Esophagus (tissue), 2 donors: Measurements from ENCODE around the gene FRAS1. TPM values are rescaled to one million over a fixed set of nuclear protein-coding genes. Genes with fewer than 3 reads are reported as not detected.

ENCODE experiments used
- H3K27ac ChIP-seq, 2 donors: one replicate each; pipeline ENCODE4 v1.5.1; 2013; ENCODE audit warnings: low read depth in 2 of 2, mild to moderate bottlenecking in 2 of 2, inconsistent platforms in 1 of 2, low read length in 1 of 2, moderate library complexity in 1 of 2
- H3K27me3 ChIP-seq, 2 donors: one replicate each; pipeline ENCODE4 v1.6.1; 2013; ENCODE audit warnings: low read length in 2 of 2, control low read depth in 1 of 2, mild to moderate bottlenecking in 1 of 2; ENCODE audit not compliant: insufficient read depth in 2 of 2, control insufficient read depth in 1 of 2
- H3K36me3 ChIP-seq, 2 donors: one replicate each; pipeline ENCODE4 v1.6.1; 2013; ENCODE audit warnings: low read length in 1 of 2; ENCODE audit not compliant: control insufficient read depth in 2 of 2, insufficient read depth in 2 of 2
- H3K4me1 ChIP-seq, 2 donors: one replicate each; pipeline ENCODE4 v1.6.1; 2013; ENCODE audit warnings: low read length in 1 of 2; ENCODE audit not compliant: control insufficient read depth in 2 of 2, insufficient read depth in 2 of 2
- H3K4me3 ChIP-seq, 2 donors: one replicate each; pipeline ENCODE4 v1.5.1; 2013; ENCODE audit warnings: low read length in 2 of 2, mild to moderate bottlenecking in 2 of 2, low read depth in 1 of 2, moderate library complexity in 1 of 2
- H3K9me3 ChIP-seq, 2 donors: one replicate each; pipeline ENCODE4 v1.6.1; 2013; ENCODE audit warnings: mild to moderate bottlenecking in 2 of 2, low read depth in 1 of 2, low read length in 1 of 2, moderate library complexity in 1 of 2; ENCODE audit not compliant: control insufficient read depth in 2 of 2, insufficient read depth in 1 of 2
- WGBS, 2 donors: extraction: QIAGEN DNeasy Blood & Tissue Kit; methylation state at CpG; one replicate each; pipeline ENCODE4 v1.1.7; 2013; 5-methylcytosine and 5-hydroxymethylcytosine counted together
- polyA plus RNA-seq, 2 donors: library from polyadenylated mRNA; stranded (reverse); fragments of 200-250 nt; gene quantifications; one replicate each; pipeline ENCODE4 v1.2.3, GENCODE V29; 2013
- donor health status: healthy with polysubstance abuse.
- donor health status: Bipolar disorder and iron deficiency.

The FRAS1 gene
- polyA plus RNA-seq, 2 donors = 0.60 to 1.6 TPM

DNA sequence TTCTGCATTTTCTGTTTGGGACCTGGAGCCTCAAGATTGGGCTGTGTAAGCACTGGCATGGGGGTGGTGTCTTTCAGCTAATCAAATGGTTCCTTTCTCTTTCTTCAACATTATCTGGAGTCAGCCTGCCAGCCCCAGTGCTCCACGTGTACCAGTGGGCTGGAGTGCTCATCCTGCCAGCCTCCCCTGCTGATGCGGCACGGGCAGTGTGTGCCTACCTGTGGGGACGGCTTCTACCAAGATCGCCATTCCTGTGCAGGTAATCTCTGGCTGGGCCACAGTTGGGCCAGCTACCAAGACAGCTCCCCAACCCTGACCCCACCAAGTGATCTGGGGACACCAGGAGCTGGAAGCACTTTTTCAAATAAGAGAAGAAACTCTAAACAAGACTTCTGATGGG is 229.2 kb downstream of the FRAS1 start:
- WGBS, 2 donors = 96 to 97% methylated on average over 5 of the region's 5 CpGs
- Histone ChIP-seq H3K9me3 (no peaks in the 10 kb centered on the region), H3K4me3 (no peak overlapping the region)

DNA sequence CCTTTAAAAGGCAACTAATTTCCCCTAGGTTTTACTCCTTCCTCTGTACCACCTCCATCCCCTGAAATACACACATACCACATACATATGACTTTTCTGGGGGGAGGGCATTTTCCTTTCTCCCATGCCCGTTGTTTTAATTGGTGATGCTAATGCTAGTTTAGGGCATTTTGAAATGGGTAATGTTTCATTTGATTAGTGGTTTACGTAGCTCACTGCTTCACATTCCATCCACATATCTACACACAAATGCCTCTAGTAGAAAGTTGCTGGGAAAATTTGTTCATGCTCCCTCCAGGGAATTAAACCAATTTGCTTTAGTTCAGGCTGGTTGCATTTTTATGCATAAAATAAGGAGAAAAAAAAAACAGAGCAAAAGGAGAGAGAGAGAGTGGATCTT is 231.2 kb downstream of the FRAS1 start:
- H3K36me3 ChIP-seq = no peaks in the 10 kb centered on the region
- WGBS, 2 donors = 77 to 84% methylated on average over 2 of the region's 2 CpGs

More for the DNA sequence above, 229.2 kb downstream of the FRAS1 start:
- H3K4me1 ChIP-seq = no peaks in the 10 kb centered on the region
- no peak overlapping the region for H3K27ac ChIP-seq
- H3K36me3 ChIP-seq = no peaks in the 10 kb centered on the region
- H3K27me3 ChIP-seq = no peaks in the 10 kb centered on the region

DNA sequence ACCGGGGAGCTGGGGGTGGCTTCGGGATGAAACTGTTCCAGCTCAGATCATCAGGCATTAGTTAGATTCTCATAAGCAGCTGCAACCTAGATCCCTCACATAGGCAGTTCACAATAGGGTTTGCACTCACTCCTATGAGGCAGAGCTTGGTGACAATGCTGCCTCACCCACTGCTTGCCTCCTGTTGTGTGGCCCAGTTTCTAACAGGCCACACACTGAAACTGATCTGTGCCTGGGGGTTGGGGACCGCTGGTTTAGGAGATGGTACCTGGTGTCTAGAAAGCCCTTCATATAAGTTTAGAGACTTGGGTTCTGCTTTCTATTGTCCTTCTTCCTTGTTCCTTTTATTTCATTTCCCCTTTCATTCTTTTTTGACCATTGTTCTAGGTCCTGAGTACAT is 234.2 kb downstream of the FRAS1 start:
- Histone ChIP-seq H3K27me3 (no peaks in the 10 kb centered on the region), H3K36me3 (no peaks in the 10 kb centered on the region), H3K27ac (no peak overlapping the region), H3K4me1 (no peaks in the 10 kb centered on the region), H3K4me3 (no peak overlapping the region), H3K9me3 (no peaks in the 10 kb centered on the region)
- 87% methylated on average over 3 of the region's 3 CpGs for WGBS, 2 donors

More for the DNA sequence above, 231.2 kb downstream of the FRAS1 start:
- Histone ChIP-seq H3K27ac (no peak overlapping the region), H3K9me3 (no peaks in the 10 kb centered on the region), H3K4me1 (no peaks in the 10 kb centered on the region), H3K27me3 (no peaks in the 10 kb centered on the region), H3K4me3 (no peak overlapping the region)

DNA sequence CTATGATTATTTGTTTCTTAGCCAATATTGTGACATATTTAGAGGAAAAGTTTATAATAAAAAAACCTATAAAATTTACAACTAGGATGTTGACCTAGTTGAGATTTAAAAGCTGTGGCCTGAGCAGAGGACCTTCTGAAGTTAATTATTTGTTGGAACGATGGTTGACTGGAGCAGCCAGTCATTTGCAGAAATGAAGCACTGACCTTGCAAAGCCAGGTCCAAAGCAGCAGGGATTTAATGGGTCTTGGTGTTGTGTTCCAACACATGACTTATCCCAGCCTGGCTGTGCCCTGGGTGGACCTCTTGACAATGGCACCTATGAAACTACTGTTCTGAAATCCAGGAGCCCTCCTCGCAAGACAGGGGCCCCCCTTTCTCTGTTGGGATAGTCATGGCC is 235.2 kb downstream of the FRAS1 start:
- Histone ChIP-seq H3K9me3 (no peaks in the 10 kb centered on the region), H3K4me3 (no peak overlapping the region), H3K27me3 (no peaks in the 10 kb centered on the region), H3K4me1 (no peaks in the 10 kb centered on the region), H3K27ac (no peak overlapping the region), H3K36me3 (no peaks in the 10 kb centered on the region)
- 84 to 86% methylated on average over 2 of the region's 2 CpGs for WGBS, 2 donors

DNA sequence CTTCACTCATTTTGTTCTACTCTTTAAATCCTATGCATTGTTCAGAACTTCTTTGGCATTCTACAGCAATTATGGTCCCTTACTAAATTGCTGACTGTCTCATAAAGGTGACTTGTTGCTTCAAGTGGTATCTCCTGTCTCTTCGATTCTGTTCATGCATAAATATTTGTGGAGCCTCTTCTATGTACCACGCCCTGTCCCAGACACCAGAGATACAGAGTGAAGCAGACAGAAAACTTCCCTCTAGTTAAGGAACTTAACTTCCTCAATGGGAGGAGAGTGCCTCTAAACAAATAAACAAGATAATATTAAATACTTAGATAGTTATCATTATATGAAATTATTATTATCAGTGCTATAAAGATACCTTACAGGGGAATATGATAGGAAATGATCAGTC is 235.7 kb downstream of the FRAS1 start:
- Histone ChIP-seq H3K27me3 (no peaks in the 10 kb centered on the region), H3K9me3 (no peaks in the 10 kb centered on the region), H3K27ac (no peak overlapping the region), H3K36me3 (no peaks in the 10 kb centered on the region), H3K4me3 (no peak overlapping the region), H3K4me1 (no peaks in the 10 kb centered on the region)
- WGBS, 2 donors = 85 to 86% methylated on average over 2 of the region's 2 CpGs

DNA sequence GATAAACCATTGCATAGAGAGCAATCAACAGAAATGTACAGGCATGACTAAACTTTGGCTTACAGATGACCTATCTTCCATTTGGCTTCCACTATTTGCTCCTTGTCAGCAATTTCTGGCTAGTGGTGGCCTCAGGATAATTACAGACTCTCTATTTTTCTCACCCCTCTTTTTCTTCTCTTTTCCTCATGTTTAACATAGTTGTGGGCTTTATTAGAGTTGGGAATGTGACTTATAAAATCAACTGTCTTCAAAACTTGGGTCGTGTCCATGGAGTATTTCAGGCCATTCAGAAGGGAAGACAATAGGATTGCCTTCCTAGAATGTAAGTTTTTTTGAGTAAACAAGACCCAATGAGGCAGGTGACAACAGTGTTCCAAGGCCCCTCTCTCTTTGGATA is 236.2 kb downstream of the FRAS1 start:
- Histone ChIP-seq H3K9me3 (no peaks in the 10 kb centered on the region), H3K4me1 (no peaks in the 10 kb centered on the region), H3K27me3 (no peaks in the 10 kb centered on the region), H3K27ac (no peak overlapping the region), H3K4me3 (no peak overlapping the region), H3K36me3 (no peaks in the 10 kb centered on the region)
- WGBS, 2 donors = 53 to 59% methylated on average over 1 of the region's 1 CpG

DNA sequence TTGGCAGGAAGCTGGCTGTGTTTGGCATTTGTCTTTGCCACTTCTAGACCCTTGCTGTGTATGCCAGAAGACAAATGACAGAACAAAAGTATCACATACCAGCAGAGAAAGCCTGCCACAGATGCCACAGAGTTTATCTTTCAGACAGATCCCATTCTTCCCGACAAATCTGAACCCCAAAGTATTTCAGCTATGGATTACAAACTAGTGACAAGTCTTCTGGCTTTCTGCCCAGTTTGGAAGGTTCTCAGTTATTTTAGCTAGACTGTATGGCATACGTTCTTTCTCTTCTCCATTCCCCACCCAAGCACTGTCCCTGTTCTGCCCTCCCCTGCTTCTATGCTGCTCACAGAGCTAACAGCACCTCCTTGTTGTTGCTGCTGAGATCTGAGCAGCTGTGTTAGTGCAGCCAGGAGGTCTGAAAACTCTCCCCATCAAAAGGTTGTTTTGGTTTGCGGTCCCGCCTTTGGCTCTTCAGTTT is 236.7 kb downstream of the FRAS1 start:
- H3K27ac ChIP-seq = no peak overlapping the region
- 41 to 55% methylated on average over 4 of the region's 4 CpGs for WGBS, 2 donors
- H3K9me3 ChIP-seq = no peaks in the 10 kb centered on the region
- H3K4me3 ChIP-seq = no peak overlapping the region
- H3K27me3 ChIP-seq = no peaks in the 10 kb centered on the region
- H3K4me1 ChIP-seq = no peaks in the 10 kb centered on the region
- no peaks in the 10 kb centered on the region for H3K36me3 ChIP-seq

DNA sequence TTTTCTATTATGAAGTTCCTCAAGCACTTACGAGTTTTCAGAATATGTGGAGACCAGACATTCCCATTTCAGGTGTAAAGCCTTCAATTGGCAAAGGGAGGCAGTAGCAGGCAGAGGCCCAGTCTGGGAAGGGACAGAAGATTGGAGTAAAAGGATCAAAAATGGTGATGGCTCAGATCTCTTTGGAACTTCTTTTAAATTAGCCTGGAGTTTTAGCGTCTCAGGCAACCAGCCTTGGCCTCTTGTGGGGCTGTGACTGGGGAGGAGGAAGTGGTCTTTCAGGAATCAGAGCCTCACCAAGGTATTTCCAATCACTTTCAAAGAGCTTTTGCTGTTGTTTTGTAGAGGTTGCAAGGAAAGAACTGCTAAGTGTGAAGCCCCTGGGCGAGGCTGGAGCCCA is 239.1 kb downstream of the FRAS1 start:
- H3K36me3 ChIP-seq = no peaks in the 10 kb centered on the region
- 79 to 85% methylated on average over 3 of the region's 3 CpGs for WGBS, 2 donors
- no peaks in the 10 kb centered on the region for H3K9me3 ChIP-seq
- H3K27me3 ChIP-seq = no peaks in the 10 kb centered on the region
- H3K27ac ChIP-seq = no peak overlapping the region
- no peaks in the 10 kb centered on the region for H3K4me1 ChIP-seq
- H3K4me3 ChIP-seq = no peak overlapping the region

DNA sequence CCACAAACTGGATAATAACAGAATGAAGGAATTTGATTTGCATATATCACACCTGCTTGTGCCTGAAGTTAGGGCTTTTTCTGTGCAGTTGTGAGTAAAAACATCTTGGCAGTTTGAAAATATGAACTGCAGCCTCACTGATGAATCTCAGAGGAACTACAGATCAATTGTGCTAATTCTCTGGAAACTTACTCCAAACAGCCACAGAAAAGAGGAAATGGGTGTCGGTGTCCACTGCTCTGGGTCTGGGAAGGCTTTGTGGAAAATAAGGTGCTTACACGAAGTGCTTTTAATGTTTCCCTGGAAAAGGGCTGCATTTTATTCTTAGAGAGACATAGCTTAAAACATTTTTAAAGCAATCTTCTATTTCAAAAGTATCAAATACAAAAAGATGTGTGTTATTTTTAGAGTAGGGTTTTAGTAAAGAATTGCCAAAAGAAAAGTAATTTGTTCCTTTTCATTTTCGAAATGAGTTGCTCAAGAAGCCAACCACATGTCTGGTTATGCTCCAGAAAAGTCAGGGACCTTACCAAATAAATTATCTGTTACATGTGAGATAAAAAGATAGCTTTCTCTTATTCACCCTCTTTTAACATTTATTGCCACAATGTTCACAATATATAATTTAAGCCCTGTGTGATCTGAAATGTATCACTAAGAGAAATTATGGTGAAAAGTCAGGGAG is 240.1 kb downstream of the FRAS1 start:
- no peak overlapping the region for H3K27ac ChIP-seq

DNA sequence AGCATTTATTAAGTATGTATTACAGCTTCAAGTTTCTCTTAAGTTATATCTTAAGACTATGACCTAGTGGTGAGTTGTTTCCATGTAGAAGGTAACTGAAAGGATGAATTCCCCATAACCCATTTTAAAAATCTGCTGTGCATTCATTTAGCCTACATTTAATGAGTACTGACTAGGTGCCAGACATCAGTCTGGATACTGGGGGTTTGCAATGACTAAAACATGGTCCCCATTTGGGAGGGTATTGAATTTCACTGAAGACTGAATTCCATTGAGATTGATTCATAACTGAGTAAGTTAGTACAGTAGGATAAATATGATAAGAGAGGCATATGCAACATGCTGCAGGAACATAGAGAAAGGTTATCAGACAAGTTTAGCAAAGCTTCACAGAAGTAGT is 241.5 kb downstream of the FRAS1 start:
- H3K4me1 ChIP-seq = no peaks in the 10 kb centered on the region
- no peaks in the 10 kb centered on the region for H3K36me3 ChIP-seq
- H3K9me3 ChIP-seq = no peaks in the 10 kb centered on the region
- H3K4me3 ChIP-seq = no peak overlapping the region
- H3K27me3 ChIP-seq = no peaks in the 10 kb centered on the region
- H3K27ac ChIP-seq = no peak overlapping the region

More for the DNA sequence above, 240.1 kb downstream of the FRAS1 start:
- no peaks in the 10 kb centered on the region for H3K36me3 ChIP-seq
- H3K4me3 ChIP-seq = no peak overlapping the region
- no peaks in the 10 kb centered on the region for H3K9me3 ChIP-seq
- H3K4me1 ChIP-seq = no peaks in the 10 kb centered on the region
- H3K27me3 ChIP-seq = no peaks in the 10 kb centered on the region
- 27 to 36% methylated on average over 3 of the region's 3 CpGs for WGBS, 2 donors
